Gastroesophageal sphincter (tissue), 3 donors: ENCODE data around the gene LAD1.

Experiments used
- EP300 ChIP-seq: sonication (generic); formaldehyde crosslinking; IDR thresholded peaks from one replicate; pipeline ENCODE4 v1.6.1; 2017; ENCODE audit warnings: antibody characterized with exemption, mild to moderate bottlenecking
- POLR2A ChIP-seq, 2 donors: fragments of 450-650 bp; IDR thresholded peaks; one replicate each; pipeline ENCODE4 v1.6.1; 2017; ENCODE audit warnings: antibody characterized with exemption in 2 of 2, mild to moderate bottlenecking in 2 of 2, moderate library complexity in 1 of 2
- TF ChIP-seq, protein P1 (sequence below), 4 experiments: fragments of 200-600 bp in 2 of 4; fragments of 450-650 bp in 2 of 4; sonication (generic) in 1 of 4; IDR thresholded peaks; one replicate each; pipeline ENCODE4 v1.5.1; 2017 to 2019; ENCODE audit warnings: antibody characterized with exemption in 4 of 4, mild to moderate bottlenecking in 2 of 4, moderate library complexity in 2 of 4

DNA sequence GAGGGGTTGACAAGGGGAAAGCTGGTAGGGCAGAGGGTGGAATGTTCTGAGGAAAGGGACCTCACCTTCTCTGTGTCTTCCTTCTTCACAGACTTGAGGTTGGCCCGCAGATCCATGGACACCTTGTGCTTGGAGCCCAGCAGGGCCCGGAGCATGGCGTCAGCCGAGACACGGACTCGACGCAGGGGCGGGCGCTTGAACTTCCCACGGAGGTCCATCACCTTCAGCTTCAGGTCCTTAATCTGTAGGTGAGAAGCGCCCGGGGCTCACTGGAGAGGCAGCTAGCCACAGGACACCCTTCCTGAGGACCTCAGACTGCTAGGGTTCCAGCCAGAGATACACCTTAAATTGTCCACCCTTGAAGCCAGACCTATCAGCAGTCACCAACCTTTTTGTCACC, 12.2 kb upstream of the LAD1 start:
- TF ChIP-seq, protein P1, sequence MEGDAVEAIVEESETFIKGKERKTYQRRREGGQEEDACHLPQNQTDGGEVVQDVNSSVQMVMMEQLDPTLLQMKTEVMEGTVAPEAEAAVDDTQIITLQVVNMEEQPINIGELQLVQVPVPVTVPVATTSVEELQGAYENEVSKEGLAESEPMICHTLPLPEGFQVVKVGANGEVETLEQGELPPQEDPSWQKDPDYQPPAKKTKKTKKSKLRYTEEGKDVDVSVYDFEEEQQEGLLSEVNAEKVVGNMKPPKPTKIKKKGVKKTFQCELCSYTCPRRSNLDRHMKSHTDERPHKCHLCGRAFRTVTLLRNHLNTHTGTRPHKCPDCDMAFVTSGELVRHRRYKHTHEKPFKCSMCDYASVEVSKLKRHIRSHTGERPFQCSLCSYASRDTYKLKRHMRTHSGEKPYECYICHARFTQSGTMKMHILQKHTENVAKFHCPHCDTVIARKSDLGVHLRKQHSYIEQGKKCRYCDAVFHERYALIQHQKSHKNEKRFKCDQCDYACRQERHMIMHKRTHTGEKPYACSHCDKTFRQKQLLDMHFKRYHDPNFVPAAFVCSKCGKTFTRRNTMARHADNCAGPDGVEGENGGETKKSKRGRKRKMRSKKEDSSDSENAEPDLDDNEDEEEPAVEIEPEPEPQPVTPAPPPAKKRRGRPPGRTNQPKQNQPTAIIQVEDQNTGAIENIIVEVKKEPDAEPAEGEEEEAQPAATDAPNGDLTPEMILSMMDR (IDR thresholded peaks at IDR 0.05), result no peak
- no peak for TF ChIP-seq POLR2A (IDR thresholded peaks at IDR 0.05)
- TF ChIP-seq EP300, result no peak
